A673 (cell line): ENCODE results near the gene SLC44A2. TPM values are rescaled to one million over a fixed set of nuclear protein-coding genes. Genes with fewer than 3 reads are reported as not detected.

Source experiments
- BruUV-seq: library from RNA; stranded (reverse); fragments of 400-500 nt; replicated peaks from 2 replicates; lab custom pipeline; 2021; lab: Mats Ljungman, UMichigan
- CTCF ChIA-PET: fragments of 300-600 bp; sonication (Branson Sonifier 250); formaldehyde crosslinking; loops from one replicate; lab custom pipeline; 2022; ENCODE audit warnings: antibody characterized with exemption; lab: Charles Lee
- POLR2A ChIA-PET: fragments of 300-600 bp; sonication (Branson Sonifier 250); formaldehyde crosslinking; loops from one replicate; lab custom pipeline; 2022; ENCODE audit warnings: antibody characterized with exemption; ENCODE audit not compliant: low non-redundant PET; lab: Charles Lee
- DNase-seq: peaks from one replicate; pipeline ENCODE4 v3.0.0-alpha.2; 2015; ENCODE audit warnings: low spot score
- H3K27ac ChIP-seq: fragments of 200-600 bp; sonication (generic); 2 replicates; pipeline ENCODE4 v1.5.1; 2016; ENCODE audit warnings: mixed run types, low read depth, mild to moderate bottlenecking, mixed read lengths, antibody characterized with exemption, low read length; ENCODE audit not compliant: poor library complexity, severe bottlenecking
- H3K27me3 ChIP-seq: fragments of 200-600 bp; sonication (generic); replicated peaks from 2 replicates; pipeline ENCODE4 v1.6.1; 2017; ENCODE audit warnings: mixed run types, low read depth, mild to moderate bottlenecking, mixed read lengths, antibody characterized with exemption, low read length; ENCODE audit not compliant: insufficient read depth, poor library complexity
- H3K36me3 ChIP-seq: fragments of 200-600 bp; sonication (generic); 2 replicates; pipeline ENCODE4 v1.6.1; 2016; ENCODE audit warnings: mixed run types, mild to moderate bottlenecking, mixed read lengths, antibody characterized with exemption, low read length; ENCODE audit not compliant: insufficient read depth, poor library complexity, severe bottlenecking
- H3K4me1 ChIP-seq: fragments of 200-600 bp; sonication (generic); 2 replicates; pipeline ENCODE4 v1.6.1; 2017; ENCODE audit warnings: mixed run types, mild to moderate bottlenecking, mixed read lengths, antibody characterized with exemption, low read length; ENCODE audit not compliant: insufficient read depth, poor library complexity, severe bottlenecking
- H3K4me3 ChIP-seq: fragments of 200-600 bp; sonication (generic); 2 replicates; pipeline ENCODE4 v1.5.1; 2016; ENCODE audit warnings: low read depth, mixed run types, mild to moderate bottlenecking, mixed read lengths, low read length; ENCODE audit not compliant: poor library complexity, severe bottlenecking
- H3K9me3 ChIP-seq: fragments of 200-600 bp; sonication (generic); 2 replicates; pipeline ENCODE4 v1.6.1; 2016; ENCODE audit warnings: mixed run types, low read depth, mild to moderate bottlenecking, mixed read lengths, antibody characterized with exemption, low read length; ENCODE audit not compliant: poor library complexity, severe bottlenecking
- CTCF ChIP-seq: fragments of 300-800, 200-600 bp; sonication (generic); conservative IDR thresholded peaks from 2 replicates; pipeline ENCODE4 v1.5.1; 2017; ENCODE audit warnings: low read depth, mild to moderate bottlenecking, antibody characterized with exemption, low read length, moderate library complexity, mixed read lengths
- EZH2 ChIP-seq: fragments of 200-600 bp; sonication (generic); IDR thresholded peaks from 2 replicates; pipeline ENCODE4 v1.6.1; 2017; ENCODE audit warnings: borderline replicate concordance, low read depth, mild to moderate bottlenecking, mixed read lengths, antibody characterized with exemption, low read length; ENCODE audit not compliant: poor library complexity, severe bottlenecking
- intact Hi-C: fragments of 100-400 bp; cut with micrococcal nuclease; formaldehyde crosslinking; loops from one replicate; pipeline ENCODE4 v1.10.0; 2022; ENCODE audit not compliant: unreplicated experiment
- total RNA-seq: library from RNA; stranded (reverse); gene quantifications from 2 replicates; pipeline ENCODE4 v1.2.3, GENCODE V29; 2021

SLC44A2 gene
- total RNA-seq, 1 experiment from 2014 or later = 35.4 TPM

DNA sequence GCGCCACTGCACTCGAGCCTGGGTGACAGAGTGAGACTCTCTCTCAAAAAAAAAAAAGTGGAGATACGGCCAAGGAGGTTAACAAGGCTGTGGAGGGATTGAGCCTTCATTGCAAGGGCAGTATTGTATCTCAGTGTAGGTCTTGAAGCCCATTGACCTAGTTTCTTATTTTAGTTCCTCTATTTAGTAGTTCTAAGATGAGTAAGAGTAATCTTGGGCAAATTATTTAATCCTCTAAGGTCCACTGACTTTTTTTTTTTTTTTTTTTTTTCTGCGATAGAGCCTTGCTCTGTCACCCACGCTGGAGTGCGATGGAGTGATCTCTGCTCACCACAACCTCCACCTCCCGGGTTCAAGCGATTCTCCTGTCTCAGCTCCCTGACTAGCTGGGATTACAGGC is 14.5 kb downstream of the SLC44A2 start:
- intact Hi-C loops = no loop called here

GRCh38 chr19:10640361-10640760 is 15.0 kb downstream of the SLC44A2 start:
- Histone ChIP-seq H3K4me1 (peaks cover 15% of the 10 kb centered on the region), H3K9me3 (no peaks in the 10 kb centered on the region), H3K36me3 (peaks cover 7% of the 10 kb centered on the region), H3K4me3 (no peak overlapping the region), H3K27ac (no peak overlapping the region), H3K27me3 (no peaks in the 10 kb centered on the region)
- CTCF ChIA-PET = no interaction called here
- TF ChIP-seq CTCF = no peak
- TF ChIP-seq EZH2 = no peak
- POLR2A ChIA-PET = no interaction called here
- intact Hi-C loops = no loop called here
- no TSS peak for BruUV-seq
- DNase-seq = no peak

More for the DNA sequence above, 14.5 kb downstream of the SLC44A2 start:
- H3K27me3 ChIP-seq = no peaks in the 10 kb centered on the region
- CTCF ChIA-PET = no interaction called here
- no TSS peak for BruUV-seq
- no peak overlapping the region for H3K4me3 ChIP-seq
- no peak for TF ChIP-seq EZH2
- no peak for TF ChIP-seq CTCF
- POLR2A ChIA-PET = no interaction called here
- DNase-seq = no peak
- peaks cover 14% of the 10 kb centered on the region for H3K4me1 ChIP-seq
- no peaks in the 10 kb centered on the region for H3K9me3 ChIP-seq
- H3K27ac ChIP-seq = no peak overlapping the region
- H3K36me3 ChIP-seq = peaks cover 7% of the 10 kb centered on the region

DNA sequence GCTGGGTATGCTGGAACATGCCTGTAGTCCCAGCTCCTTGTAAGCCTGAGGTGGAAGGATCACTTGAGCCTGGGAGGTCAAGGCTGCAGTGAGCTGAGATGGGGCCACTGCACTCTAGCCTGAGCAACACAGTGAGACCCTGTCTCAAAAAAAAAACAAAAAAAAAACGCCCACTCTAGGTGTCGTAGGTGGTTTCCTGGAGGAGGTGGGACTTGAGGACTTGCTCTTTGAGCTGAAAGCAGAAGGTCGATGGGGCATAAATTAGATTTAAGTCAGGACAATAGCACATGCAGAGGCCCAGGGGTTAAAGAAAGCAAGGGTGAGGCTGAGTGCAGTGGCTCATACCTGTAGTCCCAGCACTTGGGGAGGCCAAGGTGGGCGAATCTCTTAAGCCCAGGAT is 15.9 kb downstream of the SLC44A2 start:
- H3K27me3 ChIP-seq = no peaks in the 10 kb centered on the region
- BruUV-seq = no TSS peak
- intact Hi-C loops = no loop called here
- H3K27ac ChIP-seq = no peak overlapping the region
- H3K4me1 ChIP-seq = peaks cover 15% of the 10 kb centered on the region
- DNase-seq = no peak
- ChIA-PET POLR2A (no interaction called here), CTCF (interaction anchor here (0.6 kb wide), 1 partner anchor 157 kb away, joined by 3 read pairs; no protein-coding TSS in a partner anchor)
- peaks cover 5% of the 10 kb centered on the region for H3K36me3 ChIP-seq
- H3K4me3 ChIP-seq = no peak overlapping the region
- TF ChIP-seq CTCF (no peak), EZH2 (no peak)
- H3K9me3 ChIP-seq = no peaks in the 10 kb centered on the region
